ENCODE measurements around the gene MACROH2A2. TPM values are rescaled to one million over a fixed set of nuclear protein-coding genes. Genes with fewer than 3 reads are reported as not detected.
"Not testable (repeated sequence)": the region's sequence is repeated elsewhere in the genome, so short reads cannot be mapped to it uniquely, and the experiment has no call there.

The MACROH2A2 gene
- total RNA-seq, 2 donors from 2014 or later = 177 to 187 TPM

GRCh38 chr10:70097459-70097858, 44.8 kb downstream of the MACROH2A2 start:
- H3K4me3 Mint-ChIP-seq = no peak overlapping the region
- H3K4me1 Mint-ChIP-seq = no peaks in the 10 kb centered on the region
- no peak for DNase-seq
- no peak overlapping the region for H3K9ac ChIP-seq (ENCODE audit: extremely low read depth, low read length, poor library complexity, severe bottlenecking)
- H3K4me3 ChIP-seq (ENCODE audit: low read length) = no peak overlapping the region
- H3K9me3 ChIP-seq (ENCODE audit: control insufficient read depth, low read length) = no peaks in the 10 kb centered on the region
- no peak for TF ChIP-seq CTCF (conservative IDR thresholded peaks at IDR 0.05)
- no peaks in the 10 kb centered on the region for H3K27me3 ChIP-seq (ENCODE audit: control insufficient read depth, insufficient read depth, low read length, poor library complexity, severe bottlenecking)
- H3K4me1 ChIP-seq (ENCODE audit: control insufficient read depth, insufficient read depth, low read length) = peaks cover 4% of the 10 kb centered on the region
- H3K27me3 Mint-ChIP-seq (ENCODE audit: insufficient read depth) = no peaks in the 10 kb centered on the region
- H3K36me3 ChIP-seq (ENCODE audit: control insufficient read depth, insufficient read depth, low read length) = peaks cover 92% of the 10 kb centered on the region
- no peak overlapping the region for H3K27ac Mint-ChIP-seq
- no peaks in the 10 kb centered on the region for H3K9me3 Mint-ChIP-seq
- H3K36me3 Mint-ChIP-seq (ENCODE audit: low read depth) = peaks cover 91% of the 10 kb centered on the region
- H3K27ac ChIP-seq (ENCODE audit: low read depth, low read length) = no peak overlapping the region

DNA sequence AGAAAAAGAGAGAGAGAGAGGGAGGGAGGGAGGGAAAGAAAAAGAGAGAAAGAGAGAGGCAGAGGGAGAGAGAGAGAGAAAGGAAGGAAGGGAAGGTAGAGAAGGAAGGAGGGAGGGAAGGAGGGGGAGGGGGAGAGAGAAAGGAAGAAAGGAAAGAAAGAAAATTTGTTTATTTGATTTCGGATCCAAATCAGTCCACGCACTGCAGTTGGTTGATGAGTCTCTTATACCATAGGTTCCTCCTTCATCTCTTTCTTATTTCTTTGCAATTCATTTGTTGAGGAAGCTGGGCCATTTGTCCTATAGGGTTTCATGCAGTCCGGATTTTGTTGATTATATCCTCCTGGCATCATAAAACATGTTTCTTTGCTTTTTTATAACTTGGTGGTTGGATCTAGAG, 45.6 kb downstream of the MACROH2A2 start:
- H3K4me1 Mint-ChIP-seq = no peaks in the 10 kb centered on the region
- H3K4me3 Mint-ChIP-seq = no peak overlapping the region
- Histone ChIP-seq H3K4me1 (ENCODE audit: control insufficient read depth, insufficient read depth, low read length) (peaks cover 4% of the 10 kb centered on the region), H3K27me3 (ENCODE audit: control insufficient read depth, insufficient read depth, low read length, poor library complexity, severe bottlenecking) (no peaks in the 10 kb centered on the region), H3K36me3 (ENCODE audit: control insufficient read depth, insufficient read depth, low read length) (peaks cover 92% of the 10 kb centered on the region), H3K4me3 (ENCODE audit: low read length) (no peak overlapping the region), H3K9me3 (ENCODE audit: control insufficient read depth, low read length) (no peaks in the 10 kb centered on the region), H3K27ac (ENCODE audit: low read depth, low read length) (no peak overlapping the region), H3K9ac (ENCODE audit: extremely low read depth, low read length, poor library complexity, severe bottlenecking) (no peak overlapping the region)
- H3K36me3 Mint-ChIP-seq (ENCODE audit: low read depth) = peaks cover 90% of the 10 kb centered on the region
- H3K27me3 Mint-ChIP-seq (ENCODE audit: insufficient read depth) = no peaks in the 10 kb centered on the region
- H3K27ac Mint-ChIP-seq = no peak overlapping the region
- no peak for DNase-seq
- TF ChIP-seq CTCF (conservative IDR thresholded peaks at IDR 0.05) = no peak
- WGBS, 2 experiments (ENCODE audit: insufficient coverage in 1 of 2, insufficient read length in 1 of 2) = 98 to 100% methylated on average over 3 of the region's 3 CpGs
- H3K9me3 Mint-ChIP-seq = no peaks in the 10 kb centered on the region

DNA sequence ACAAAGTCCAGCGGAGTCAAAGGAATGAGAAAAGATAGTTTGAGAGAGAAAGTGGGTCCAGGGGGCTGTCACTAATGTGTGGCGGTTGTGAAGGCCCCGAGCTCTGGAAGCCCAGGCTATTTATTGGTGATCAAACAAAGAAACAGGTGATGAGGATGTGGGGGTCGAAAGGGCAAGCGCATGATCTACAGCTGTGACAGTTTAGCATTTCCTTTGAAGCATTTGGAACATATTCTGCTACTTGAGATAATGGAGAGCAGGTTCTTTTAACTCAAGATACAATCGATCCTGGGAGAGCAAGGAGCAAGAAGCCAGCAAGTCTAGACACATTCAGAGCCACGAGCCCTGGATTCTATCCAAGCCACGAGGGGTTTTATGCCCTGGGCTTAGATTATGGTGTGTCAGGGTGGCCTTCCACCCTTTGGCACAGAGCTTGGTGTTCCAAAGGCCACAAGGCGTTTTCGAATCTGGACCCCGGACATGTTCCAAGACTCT, 48.5 kb downstream of the MACROH2A2 start:
- not testable (repeated sequence) for H3K4me3 ChIP-seq (ENCODE audit: low read length)

GRCh38 chr10:70101668-70102067, 49.0 kb downstream of the MACROH2A2 start:
- DNase-seq = no peak
- Histone ChIP-seq H3K9ac (ENCODE audit: extremely low read depth, low read length, poor library complexity, severe bottlenecking) (no peak overlapping the region), H3K4me3 (ENCODE audit: low read length) (no peak overlapping the region), H3K4me1 (ENCODE audit: control insufficient read depth, insufficient read depth, low read length) (peaks cover under 1% of the 10 kb centered on the region), H3K27me3 (ENCODE audit: control insufficient read depth, insufficient read depth, low read length, poor library complexity, severe bottlenecking) (no peaks in the 10 kb centered on the region), H3K9me3 (ENCODE audit: control insufficient read depth, low read length) (no peaks in the 10 kb centered on the region), H3K27ac (ENCODE audit: low read depth, low read length) (no peak overlapping the region), H3K36me3 (ENCODE audit: control insufficient read depth, insufficient read depth, low read length) (peaks cover 76% of the 10 kb centered on the region)
- Mint-ChIP-seq H3K4me1 (no peaks in the 10 kb centered on the region), H3K4me3 (no peak overlapping the region), H3K36me3 (ENCODE audit: low read depth) (peaks cover 86% of the 10 kb centered on the region), H3K9me3 (no peaks in the 10 kb centered on the region), H3K27me3 (ENCODE audit: insufficient read depth) (no peaks in the 10 kb centered on the region), H3K27ac (no peak overlapping the region)
- TF ChIP-seq CTCF (conservative IDR thresholded peaks at IDR 0.05) = no peak
- WGBS, 2 experiments (ENCODE audit: insufficient coverage in 1 of 2, insufficient read length in 1 of 2) = 82 to 100% methylated on average over 1 to 3 of the region's 3 CpGs

More for the DNA sequence above, 48.5 kb downstream of the MACROH2A2 start:
- H3K9ac ChIP-seq (ENCODE audit: extremely low read depth, low read length, poor library complexity, severe bottlenecking); H3K4me3 Mint-ChIP-seq; H3K27ac Mint-ChIP-seq; H3K27me3 ChIP-seq (ENCODE audit: control insufficient read depth, insufficient read depth, low read length, poor library complexity, severe bottlenecking); H3K9me3 ChIP-seq (ENCODE audit: control insufficient read depth, low read length); H3K27ac ChIP-seq (ENCODE audit: low read depth, low read length); H3K4me1 ChIP-seq (ENCODE audit: control insufficient read depth, insufficient read depth, low read length); H3K4me1 Mint-ChIP-seq; H3K9me3 Mint-ChIP-seq; H3K27me3 Mint-ChIP-seq (ENCODE audit: insufficient read depth); DNase-seq: not testable (repeated sequence)
- H3K36me3 Mint-ChIP-seq (ENCODE audit: low read depth) = peaks cover 91% of the 10 kb centered on the region
- 96% methylated on average over 9 to 11 of the region's 11 CpGs for WGBS, 2 experiments (ENCODE audit: insufficient coverage in 1 of 2, insufficient read length in 1 of 2)
- H3K36me3 ChIP-seq (ENCODE audit: control insufficient read depth, insufficient read depth, low read length) = peaks cover 80% of the 10 kb centered on the region

Data from endodermal cell (in vitro differentiated cells).